Measurements from ENCODE around the gene PLCH2.

- TF ChIP-seq CTCF (IDR thresholded peaks at IDR 0.05 in 2 of 3, conservative IDR thresholded peaks at IDR 0.05 in 1 of 3; ENCODE audit: control insufficient read depth in 2 of 3, extremely low read depth in 1 of 3, insufficient read depth in 1 of 3, low read depth in 3 of 3, low read length in 3 of 3), result no peak
- no peak for TF ChIP-seq POU2F2 (IDR thresholded peaks at IDR 0.05; ENCODE audit: borderline replicate concordance, low read depth, low read length)
- no peak for TF ChIP-seq SMC3 (IDR thresholded peaks at IDR 0.05; ENCODE audit: borderline replicate concordance, low read length)
- TF ChIP-seq TARDBP (IDR thresholded peaks at IDR 0.05; ENCODE audit: borderline replicate concordance), result no peak
- no peak for TF ChIP-seq CBX5 (IDR thresholded peaks at IDR 0.05; ENCODE audit: low read depth)
- TF ChIP-seq BRCA1 (IDR thresholded peaks at IDR 0.05; ENCODE audit: low read depth, low read length), result no peak
- no peak for TF ChIP-seq POLR2A (IDR thresholded peaks at IDR 0.05; ENCODE audit: low read depth, low read length)
- TF ChIP-seq BCL11A (IDR thresholded peaks at IDR 0.05; ENCODE audit: low read depth, low read length), result no peak
- no peak for TF ChIP-seq SIN3A (IDR thresholded peaks at IDR 0.05; ENCODE audit: low read depth, low read length)
- no peak for TF ChIP-seq TCF12 (IDR thresholded peaks at IDR 0.05; ENCODE audit: low read depth, low read length)
- TF ChIP-seq MXI1 (IDR thresholded peaks at IDR 0.05; ENCODE audit: low read depth, low read length), result no peak
- no peak for TF ChIP-seq E2F4 (IDR thresholded peaks at IDR 0.05; ENCODE audit: low read depth, low read length)
- TF ChIP-seq GABPA (IDR thresholded peaks at IDR 0.05; ENCODE audit: low read depth), result no peak
- TF ChIP-seq EZH2 (IDR thresholded peaks at IDR 0.05; ENCODE audit: borderline replicate concordance, control insufficient read depth, low read depth, low read length), result no peak
Measured at GRCh38 chr1:2431518-2431917, 44.6 kb upstream of the PLCH2 start.

All from GM12878 (cell line).